HPDE6-E6E7 (cell line): ENCODE data around the gene SBF1.

Experiments
- DNase-seq: peaks from one replicate; pipeline ENCODE4 v3.0.0; 2011; ENCODE audit warnings: missing footprints; ENCODE audit errors: extremely low spot score

The SBF1 gene

GRCh38 chr22:50465066-50465930 lies 9.5 kb downstream of the SBF1 start:
- no peak for DNase-seq

GRCh38 chr22:50464451-50464850 lies 10.4 kb downstream of the SBF1 start:
- DNase-seq, result no peak

- no peak for DNase-seq
Observed at GRCh38 chr22:50463188-50463900, 11.5 kb downstream of the SBF1 start.

GRCh38 chr22:50461979-50462540 lies 12.8 kb downstream of the SBF1 start:
- DNase-seq, result no peak

GRCh38 chr22:50461536-50461935 lies 13.3 kb downstream of the SBF1 start:
- DNase-seq, result no peak

- no peak for DNase-seq
Observed at GRCh38 chr22:50460938-50461337, 13.9 kb downstream of the SBF1 start.

GRCh38 chr22:50459496-50460140 lies 15.2 kb downstream of the SBF1 start:
- no peak for DNase-seq

- no peak for DNase-seq
Observed at GRCh38 chr22:50459016-50459415, 15.8 kb downstream of the SBF1 start.

- DNase-seq, result no peak
Observed at GRCh38 chr22:50456466-50457234, 18.2 kb downstream of the SBF1 start.

GRCh38 chr22:50456026-50456425 lies 18.8 kb downstream of the SBF1 start:
- no peak for DNase-seq

- no peak for DNase-seq
Observed at GRCh38 chr22:50455201-50455600, 19.6 kb downstream of the SBF1 start.

- DNase-seq, result no peak
Observed at GRCh38 chr22:50454556-50455075, 20.2 kb downstream of the SBF1 start.

- DNase-seq, result no peak
Observed at GRCh38 chr22:50452649-50453048, 22.2 kb downstream of the SBF1 start.

GRCh38 chr22:50447576-50448551 lies 27.0 kb downstream of the SBF1 start:
- no peak for DNase-seq

GRCh38 chr22:50446708-50447575 lies 27.9 kb downstream of the SBF1 start:
- DNase-seq, result no peak

GRCh38 chr22:50445880-50446707 lies 28.7 kb downstream of the SBF1 start:
- no peak for DNase-seq

- no peak for DNase-seq
Observed at GRCh38 chr22:50445071-50445879, 29.6 kb downstream of the SBF1 start.
